HepG2 (cell line): Measurements from ENCODE around the gene HOXD3. TPM values are rescaled to one million over a fixed set of nuclear protein-coding genes. Genes with fewer than 3 reads are reported as not detected.

Experiments
- ATAC-seq: fragments of 200-7000 bp; cut with Tn5 transposase; 3 replicates; pipeline ENCODE4 v1.9.1; 2020; ENCODE audit warnings: mild to moderate bottlenecking, moderate library complexity
- BruUV-seq: library from RNA; stranded (reverse); fragments of 400-500 nt; replicated peaks from 2 replicates; lab custom pipeline; 2021; lab: Mats Ljungman, UMichigan
- CTCF ChIA-PET: fragments of 300-600 bp; formaldehyde crosslinking; extraction: SDS; loops from one replicate; lab custom pipeline; 2021; ENCODE audit warnings: low total read pairs, inconsistent platforms, low intra/inter-chr PET ratio; lab: Yijun Ruan, JAX
- POLR2A ChIA-PET: fragments of 350-600 bp; sonication (Branson Sonifier 250); formaldehyde crosslinking; loops from one replicate; lab custom pipeline; 2020; ENCODE audit warnings: antibody characterized with exemption, inconsistent platforms; lab: Yijun Ruan, JAX
- DNase-seq: peaks from one replicate; pipeline ENCODE4 v3.0.0-alpha.2; 2015; ENCODE audit warnings: low spot score
- FAIRE-seq: peaks from 3 replicates; lab custom pipeline; 2011; peaks lifted over from hg19 to GRCh38; lab: Jason Lieb, UNC
- H2AFZ ChIP-seq: one replicate; pipeline ENCODE4 v1.6.1; 2011; ENCODE audit warnings: low read length, inconsistent platforms
- H3K27ac ChIP-seq: fragments of 300-600 bp; 3 replicates; pipeline ENCODE4 v1.8.0; 2011; ENCODE audit warnings: mixed run types, mild to moderate bottlenecking, mixed read lengths, low read length, inconsistent platforms; ENCODE audit not compliant: insufficient read depth; ENCODE audit errors: extremely low read length
- H3K27me3 ChIP-seq, 2 experiments: fragments of 200-600 bp in 1 of 2; 2 replicates in 1 of 2; 3 replicates in 1 of 2; pipeline versions ENCODE4 v1.6.0 to v1.8.0; 2011; ENCODE audit warnings: low read length in 2 of 2, mild to moderate bottlenecking in 2 of 2, moderate library complexity in 2 of 2, inconsistent platforms in 1 of 2; ENCODE audit not compliant: insufficient read depth in 2 of 2, control insufficient read depth in 1 of 2
- H3K36me3 ChIP-seq, 2 experiments: fragments of 200-600 bp in 1 of 2; replicated peaks in 1 of 2; 2 replicates in 1 of 2; 3 replicates in 1 of 2; pipeline versions ENCODE4 v1.5.1 to v1.8.0; 2011; ENCODE audit warnings: low read length in 2 of 2, inconsistent platforms in 1 of 2; ENCODE audit not compliant: insufficient read depth in 2 of 2, control insufficient read depth in 1 of 2
- H3K4me1 ChIP-seq: 2 replicates; pipeline ENCODE4 v1.5.1; 2012; ENCODE audit warnings: low read length, inconsistent platforms; ENCODE audit not compliant: insufficient read depth
- H3K4me2 ChIP-seq: 2 replicates; pipeline ENCODE4 v1.6.0; 2011; ENCODE audit warnings: low read depth, low read length, inconsistent platforms
- H3K4me3 ChIP-seq, 3 experiments: fragments of 200-600 bp in 1 of 3; sonication (generic), shearing (Covaris generic) in 1 of 3; replicated peaks in 1 of 3; 2 replicates each; pipeline ENCODE4 v1.5.1; 2011 to 2016; ENCODE audit warnings: low read length in 3 of 3, inconsistent platforms in 2 of 3, low read depth in 2 of 3, mild to moderate bottlenecking in 2 of 3, control low read depth in 1 of 3, mixed read lengths in 1 of 3; ENCODE audit not compliant: insufficient read depth in 1 of 3
- H3K79me2 ChIP-seq: one replicate; pipeline ENCODE4 v1.6.1; 2011; ENCODE audit warnings: low read length, inconsistent platforms; ENCODE audit not compliant: insufficient read depth
- H3K9ac ChIP-seq: 2 replicates; pipeline ENCODE4 v1.6.0; 2011; ENCODE audit warnings: mild to moderate bottlenecking, low read depth, low read length, inconsistent platforms; ENCODE audit not compliant: insufficient read depth
- H3K9me3 ChIP-seq: 2 replicates; pipeline ENCODE4 v1.5.1; 2012; ENCODE audit warnings: mild to moderate bottlenecking, low read length
- H4K20me1 ChIP-seq: 2 replicates; pipeline ENCODE4 v1.6.0; 2011; ENCODE audit warnings: inconsistent platforms, mild to moderate bottlenecking, low read length, moderate library complexity; ENCODE audit not compliant: insufficient read depth
- HMG20A ChIP-seq: IDR thresholded peaks from 2 replicates; pipeline ENCODE4 v1.6.1; 2016; ENCODE audit warnings: borderline replicate concordance
- MXD1 ChIP-seq: sonication (generic); formaldehyde crosslinking; IDR thresholded peaks from 2 replicates; pipeline ENCODE4 v1.4.0; 2020; ENCODE audit warnings: mild to moderate bottlenecking, missing genetic modification reagents
- NFYC ChIP-seq: IDR thresholded peaks from 2 replicates; pipeline ENCODE4 v1.6.1; 2016; ENCODE audit warnings: missing genetic modification reagents, missing compliant biosample characterization
- PBX3 ChIP-seq: sonication (generic); formaldehyde crosslinking; IDR thresholded peaks from 2 replicates; pipeline ENCODE4 v1.8.1; 2023; ENCODE audit warnings: missing genetic modification reagents, inconsistent platforms, borderline replicate concordance
- PRDM15 ChIP-seq: sonication (generic); formaldehyde crosslinking; IDR thresholded peaks from 2 replicates; pipeline ENCODE4 v1.4.0; 2020; ENCODE audit warnings: missing genetic modification reagents
- ZNF275 ChIP-seq: sonication (generic); formaldehyde crosslinking; IDR thresholded peaks from 2 replicates; pipeline ENCODE4 v1.8.0; 2022; ENCODE audit warnings: missing genetic modification reagents, mild to moderate bottlenecking, inconsistent platforms, borderline replicate concordance
- ZNF678 ChIP-seq: sonication (generic); formaldehyde crosslinking; IDR thresholded peaks from 2 replicates; pipeline ENCODE4 v1.4.0; 2020; ENCODE audit warnings: mild to moderate bottlenecking, missing genetic modification reagents
- ZSCAN30 ChIP-seq: sonication (generic); formaldehyde crosslinking; IDR thresholded peaks from 2 replicates; pipeline ENCODE4 v1.5.0; 2020; ENCODE audit warnings: mild to moderate bottlenecking, missing genetic modification reagents
- in situ Hi-C: cut with HindIII; loops from 2 replicates; pipeline ENCODE4 v1.10.0; 2017; ENCODE audit warnings: low pct_unique_long_range_greater_than_20kb; ENCODE audit not compliant: extremely low pct_ligation_motif_present
- intact Hi-C: fragments of 100-400 bp; cut with micrococcal nuclease; formaldehyde crosslinking; loops from one replicate; pipeline ENCODE4 v1.10.0; 2022; ENCODE audit not compliant: unreplicated experiment
- polyA plus RNA-seq, 8 experiments: library from polyadenylated mRNA; depleted of rRNA in 3 of 8; stranded (reverse) in 7 of 8; unstranded in 1 of 8; fragments of >200 nt; fragmentation: Illumina TruSeq in 4 of 8; extraction: Trizol in 4 of 8; gene quantifications; 2 replicates each; pipeline versions ENCODE4 v1.2.1 to v1.2.3, GENCODE V29; 2011 to 2016; ENCODE audit warnings: low read depth in 4 of 8, missing spikeins in 1 of 8, mixed read lengths in 1 of 8; ENCODE audit not compliant: insufficient read depth in 1 of 8
- total RNA-seq, 5 experiments: library from RNA; depleted of rRNA; stranded (reverse); fragments of >200 nt; fragmentation: Illumina TruSeq; extraction: Trizol; gene quantifications; 2 replicates each; pipeline ENCODE4 v1.2.3, GENCODE V29; 2016; ENCODE audit warnings: low read depth in 1 of 5
- TF ChIP-seq, protein P1 (sequence below): sonication (generic); IDR thresholded peaks from 2 replicates; pipeline ENCODE4 v1.6.1; 2016; ENCODE audit warnings: low read depth, borderline replicate concordance
- TF ChIP-seq, protein P2 (sequence below): sonication (generic); formaldehyde crosslinking; IDR thresholded peaks from 2 replicates; pipeline ENCODE4 v1.4.0; 2020; ENCODE audit warnings: mild to moderate bottlenecking, low read depth, missing genetic modification reagents

HOXD3 gene
- total and polyA plus RNA-seq, 2 of the 13 experiments (the other 11 are each of a cell fraction or from before 2014, with no cell fraction given) = 0.05 to 0.09 TPM

GRCh38 chr2:176193048-176193447, 35.9 kb downstream of the HOXD3 start (continued):
- TF ChIP-seq ZNF275 (no peak), NFYC (no peak), PBX3 (CRISPR knock-in tag) (no peak)
- TF ChIP-seq, all 625 proteins: peak for 0

DNA sequence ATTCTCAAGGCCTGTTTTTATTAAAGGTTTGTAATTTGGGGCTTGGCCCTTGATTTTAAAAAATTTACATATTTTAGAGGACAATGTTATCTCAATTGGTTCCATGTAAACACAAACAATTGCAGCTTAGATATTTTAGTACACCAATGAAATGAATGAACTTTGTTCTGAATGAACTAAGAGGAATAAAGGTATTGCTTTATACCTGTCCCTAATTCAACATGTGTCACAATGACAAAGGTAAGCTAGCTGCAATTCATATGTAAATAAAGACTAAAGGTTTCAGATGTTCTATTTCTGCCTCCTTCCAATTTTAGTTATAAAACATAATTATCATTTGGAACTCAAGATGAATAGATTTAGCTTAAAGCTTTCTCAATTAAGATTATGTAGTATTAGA, 42.8 kb downstream of the HOXD3 start:
- Histone ChIP-seq H2AFZ (no peak overlapping the region), H3K79me2 (no peaks in the 10 kb centered on the region), H3K27me3 (peaks cover 0 to 50% of the 10 kb centered on the region in 2 experiments; a peak in 3 of 5 replicates), H3K4me3 (no peak overlapping the region), H3K9ac (no peak overlapping the region), H4K20me1 (no peaks in the 10 kb centered on the region), H3K4me2 (no peak overlapping the region), H3K9me3 (no peaks in the 10 kb centered on the region), H3K36me3 (no peaks in the 10 kb centered on the region), H3K4me1 (peaks cover 5% of the 10 kb centered on the region; the same call in 1 of the 2 replicates), H3K27ac (no peak overlapping the region)
- no peak for ATAC-seq
- ChIA-PET CTCF (no interaction called here), POLR2A (interaction anchor here (0.8 kb wide), 1 partner anchor 69 kb away, joined by 3 read pairs; the partner anchor contains the start of gene MTX2)
- in situ Hi-C loops (no loop called here), intact Hi-C loops (no loop called here)
- no peak for FAIRE-seq
- BruUV-seq = no TSS peak
- DNase-seq = no peak
- TF ChIP-seq HMG20A (no peak), ZSCAN30 (CRISPR knock-in tag) (no peak), PRDM15 (CRISPR knock-in tag) (no peak), ZNF678 (CRISPR knock-in tag) (no peak), MXD1 (CRISPR knock-in tag) (no peak)
- TF ChIP-seq, protein P1, sequence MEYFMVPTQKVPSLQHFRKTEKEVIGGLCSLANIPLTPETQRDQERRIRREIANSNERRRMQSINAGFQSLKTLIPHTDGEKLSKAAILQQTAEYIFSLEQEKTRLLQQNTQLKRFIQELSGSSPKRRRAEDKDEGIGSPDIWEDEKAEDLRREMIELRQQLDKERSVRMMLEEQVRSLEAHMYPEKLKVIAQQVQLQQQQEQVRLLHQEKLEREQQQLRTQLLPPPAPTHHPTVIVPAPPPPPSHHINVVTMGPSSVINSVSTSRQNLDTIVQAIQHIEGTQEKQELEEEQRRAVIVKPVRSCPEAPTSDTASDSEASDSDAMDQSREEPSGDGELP = no peak
- TF ChIP-seq, protein P2, sequence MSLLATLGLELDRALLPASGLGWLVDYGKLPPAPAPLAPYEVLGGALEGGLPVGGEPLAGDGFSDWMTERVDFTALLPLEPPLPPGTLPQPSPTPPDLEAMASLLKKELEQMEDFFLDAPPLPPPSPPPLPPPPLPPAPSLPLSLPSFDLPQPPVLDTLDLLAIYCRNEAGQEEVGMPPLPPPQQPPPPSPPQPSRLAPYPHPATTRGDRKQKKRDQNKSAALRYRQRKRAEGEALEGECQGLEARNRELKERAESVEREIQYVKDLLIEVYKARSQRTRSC = no peak
